GM12872 (cell line): ENCODE results near the gene INPP1.

ENCODE experiments used
- CTCF ChIP-seq: IDR thresholded peaks from 3 replicates; pipeline ENCODE4 v1.5.1; 2011; ENCODE audit warnings: low read depth, mild to moderate bottlenecking, low read length, moderate library complexity; ENCODE audit not compliant: insufficient read depth

Gene INPP1

GRCh38 chr2:190325588-190325987 lies 17.8 kb upstream of the INPP1 start:
- TF ChIP-seq CTCF = no peak

- TF ChIP-seq CTCF = no peak
Observed at GRCh38 chr2:190327867-190328572, 15.4 kb upstream of the INPP1 start.

- TF ChIP-seq CTCF = no peak
Observed at GRCh38 chr2:190328573-190329147, 14.7 kb upstream of the INPP1 start.

GRCh38 chr2:190333395-190333794 lies 10.0 kb upstream of the INPP1 start:
- no peak for TF ChIP-seq CTCF

GRCh38 chr2:190333928-190334327 lies 9.5 kb upstream of the INPP1 start:
- no peak for TF ChIP-seq CTCF

- no peak for TF ChIP-seq CTCF
Observed at GRCh38 chr2:190334479-190335224, 8.7 kb upstream of the INPP1 start.

GRCh38 chr2:190335225-190335559 lies 8.2 kb upstream of the INPP1 start:
- TF ChIP-seq CTCF = no peak
